HepG2 (cell line): ENCODE data around the gene EXOC3L2. TPM values are rescaled to one million over a fixed set of nuclear protein-coding genes. Genes with fewer than 3 reads are reported as not detected.

Source experiments
- DZIP1 ChIP-seq: sonication (generic); formaldehyde crosslinking; IDR thresholded peaks from 2 replicates; pipeline ENCODE4 v1.5.0; 2020; ENCODE audit warnings: mild to moderate bottlenecking, missing genetic modification reagents
- HNRNPUL1 ChIP-seq: fragments of 200-400 bp; formaldehyde crosslinking; IDR thresholded peaks from 2 replicates; pipeline ENCODE4 v1.6.1; 2017; ENCODE audit warnings: low read depth, mild to moderate bottlenecking, low read length, moderate library complexity
- KDM5A ChIP-seq: fragments of 200-600 bp; sonication (generic); IDR thresholded peaks from 2 replicates; pipeline ENCODE4 v1.7.0; 2018; ENCODE audit warnings: antibody characterized with exemption, mild to moderate bottlenecking, low read length, borderline replicate concordance
- PRMT3 ChIP-seq: sonication (generic); formaldehyde crosslinking; IDR thresholded peaks from 2 replicates; pipeline ENCODE4 v1.8.1; 2022; ENCODE audit warnings: low read depth, mild to moderate bottlenecking, moderate library complexity, missing genetic modification reagents, borderline replicate concordance
- RXRA ChIP-seq: sonication (generic); formaldehyde crosslinking; IDR thresholded peaks from 2 replicates; pipeline ENCODE4 v1.5.1; 2020; ENCODE audit warnings: missing genetic modification reagents
- SAFB2 ChIP-seq: sonication (generic); formaldehyde crosslinking; IDR thresholded peaks from 2 replicates; pipeline ENCODE4 v1.5.1; 2020; ENCODE audit warnings: missing genetic modification reagents, low read depth, mild to moderate bottlenecking, borderline replicate concordance
- SOX5 ChIP-seq: IDR thresholded peaks from 2 replicates; pipeline ENCODE4 v1.6.1; 2016; ENCODE audit warnings: borderline replicate concordance
- TAF1 ChIP-seq: sonication (generic); formaldehyde crosslinking; IDR thresholded peaks from 2 replicates; pipeline ENCODE4 v1.4.0; 2020; ENCODE audit warnings: missing genetic modification reagents
- THAP7 ChIP-seq: sonication (generic); formaldehyde crosslinking; IDR thresholded peaks from 2 replicates; pipeline ENCODE4 v1.8.1; 2023; ENCODE audit warnings: mild to moderate bottlenecking, missing genetic modification reagents
- ZFX ChIP-seq: sonication (generic); formaldehyde crosslinking; IDR thresholded peaks from 2 replicates; pipeline ENCODE4 v1.4.0; 2020; ENCODE audit warnings: mild to moderate bottlenecking, low read depth, missing genetic modification reagents, moderate library complexity
- ZNF101 ChIP-seq: sonication (generic); formaldehyde crosslinking; IDR thresholded peaks from 2 replicates; pipeline ENCODE4 v1.4.0; 2020; ENCODE audit warnings: mild to moderate bottlenecking, low read depth, missing genetic modification reagents, borderline replicate concordance
- ZNF235 ChIP-seq: sonication (generic); formaldehyde crosslinking; IDR thresholded peaks from 2 replicates; pipeline ENCODE4 v1.8.1; 2023; ENCODE audit warnings: mild to moderate bottlenecking, missing genetic modification reagents, borderline replicate concordance
- ZNF30 ChIP-seq: sonication (generic); formaldehyde crosslinking; IDR thresholded peaks from 2 replicates; pipeline ENCODE4 v1.5.0; 2020; ENCODE audit warnings: mild to moderate bottlenecking, missing genetic modification reagents
- ZNF451 ChIP-seq: sonication (generic); formaldehyde crosslinking; IDR thresholded peaks from 2 replicates; pipeline ENCODE4 v1.5.0; 2020; ENCODE audit warnings: mild to moderate bottlenecking, missing genetic modification reagents
- ZNF557 ChIP-seq: sonication (generic); formaldehyde crosslinking; IDR thresholded peaks from 2 replicates; pipeline ENCODE4 v1.4.0; 2020; ENCODE audit warnings: missing genetic modification reagents
- ZNF563 ChIP-seq: sonication (generic); formaldehyde crosslinking; IDR thresholded peaks from 2 replicates; pipeline ENCODE4 v1.8.0; 2022; ENCODE audit warnings: mild to moderate bottlenecking, moderate library complexity, missing genetic modification reagents
- ZNF619 ChIP-seq: sonication (generic); formaldehyde crosslinking; IDR thresholded peaks from 2 replicates; pipeline ENCODE4 v1.4.0; 2020; ENCODE audit warnings: mild to moderate bottlenecking, missing genetic modification reagents
- ZNF652 ChIP-seq: IDR thresholded peaks from 2 replicates; pipeline ENCODE4 v1.6.1; 2016; ENCODE audit warnings: low read depth, borderline replicate concordance
- ZNF720 ChIP-seq: sonication (generic); formaldehyde crosslinking; IDR thresholded peaks from 2 replicates; pipeline ENCODE4 v1.4.0; 2020; ENCODE audit warnings: missing genetic modification reagents
- ZNF776 ChIP-seq: sonication (generic); formaldehyde crosslinking; IDR thresholded peaks from 2 replicates; pipeline ENCODE4 v1.4.0; 2020; ENCODE audit warnings: mild to moderate bottlenecking, missing genetic modification reagents
- ZNF784 ChIP-seq: sonication (generic); formaldehyde crosslinking; IDR thresholded peaks from 2 replicates; pipeline ENCODE4 v1.5.1; 2020; ENCODE audit warnings: missing genetic modification reagents, mild to moderate bottlenecking, borderline replicate concordance
- ZUFSP ChIP-seq: sonication (generic); formaldehyde crosslinking; IDR thresholded peaks from 2 replicates; pipeline ENCODE4 v1.9.0; 2021; ENCODE audit warnings: missing genetic modification reagents, mild to moderate bottlenecking, borderline replicate concordance
- polyA plus RNA-seq, 8 experiments: library from polyadenylated mRNA; depleted of rRNA in 3 of 8; stranded (reverse) in 7 of 8; unstranded in 1 of 8; fragments of >200 nt; fragmentation: Illumina TruSeq in 4 of 8; extraction: Trizol in 4 of 8; gene quantifications; 2 replicates each; pipeline versions ENCODE4 v1.2.1 to v1.2.3, GENCODE V29; 2011 to 2016; ENCODE audit warnings: low read depth in 4 of 8, missing spikeins in 1 of 8, mixed read lengths in 1 of 8; ENCODE audit not compliant: insufficient read depth in 1 of 8
- total RNA-seq, 5 experiments: library from RNA; depleted of rRNA; stranded (reverse); fragments of >200 nt; fragmentation: Illumina TruSeq; extraction: Trizol; gene quantifications; 2 replicates each; pipeline ENCODE4 v1.2.3, GENCODE V29; 2016; ENCODE audit warnings: low read depth in 1 of 5
- TF ChIP-seq, protein P1 (sequence below): sonication (generic); formaldehyde crosslinking; IDR thresholded peaks from 2 replicates; pipeline ENCODE4 v1.4.0; 2020; ENCODE audit warnings: missing genetic modification reagents

Gene EXOC3L2
- total and polyA plus RNA-seq, 2 of the 13 experiments (the other 11 are each of a cell fraction or from before 2014, with no cell fraction given): 0.21 TPM; not detected in 1

GRCh38 chr19:45177817-45178261 is 67.4 kb downstream of the EXOC3L2 start, which contains the start of gene TRAPPC6A (continued):
- 0 out of 2 replicates have a peak, but pooled peaks have one; percentile 22 for TF ChIP-seq KDM5A
- no peak for TF ChIP-seq ZNF30 (CRISPR knock-in tag)
- no peak for TF ChIP-seq ZUFSP
- TF ChIP-seq ZNF101 (CRISPR knock-in tag): peak; percentile 41; the same call in 1 of the 2 replicates
- TF ChIP-seq ZNF720 (CRISPR knock-in tag): no peak
- TF ChIP-seq ZNF235: peak; percentile 48; the same call in 1 of the 2 replicates
- no peak; the same call in 1 of the 2 replicates for TF ChIP-seq SAFB2 (CRISPR knock-in tag)
- no peak for TF ChIP-seq HNRNPUL1
- TF ChIP-seq DZIP1 (CRISPR knock-in tag): no peak
- TF ChIP-seq ZNF776 (CRISPR knock-in tag): peak; percentile 53; the same call in 1 of the 2 replicates
- TF ChIP-seq, protein P1, sequence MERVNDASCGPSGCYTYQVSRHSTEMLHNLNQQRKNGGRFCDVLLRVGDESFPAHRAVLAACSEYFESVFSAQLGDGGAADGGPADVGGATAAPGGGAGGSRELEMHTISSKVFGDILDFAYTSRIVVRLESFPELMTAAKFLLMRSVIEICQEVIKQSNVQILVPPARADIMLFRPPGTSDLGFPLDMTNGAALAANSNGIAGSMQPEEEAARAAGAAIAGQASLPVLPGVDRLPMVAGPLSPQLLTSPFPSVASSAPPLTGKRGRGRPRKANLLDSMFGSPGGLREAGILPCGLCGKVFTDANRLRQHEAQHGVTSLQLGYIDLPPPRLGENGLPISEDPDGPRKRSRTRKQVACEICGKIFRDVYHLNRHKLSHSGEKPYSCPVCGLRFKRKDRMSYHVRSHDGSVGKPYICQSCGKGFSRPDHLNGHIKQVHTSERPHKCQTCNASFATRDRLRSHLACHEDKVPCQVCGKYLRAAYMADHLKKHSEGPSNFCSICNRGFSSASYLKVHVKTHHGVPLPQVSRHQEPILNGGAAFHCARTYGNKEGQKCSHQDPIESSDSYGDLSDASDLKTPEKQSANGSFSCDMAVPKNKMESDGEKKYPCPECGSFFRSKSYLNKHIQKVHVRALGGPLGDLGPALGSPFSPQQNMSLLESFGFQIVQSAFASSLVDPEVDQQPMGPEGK (CRISPR knock-in tag): 0 out of 2 replicates have a peak, but pooled peaks have one; percentile 42
- peak; percentile 56; the same call in 1 of the 2 replicates for TF ChIP-seq ZNF563 (CRISPR knock-in tag)
- TF ChIP-seq ZNF557 (CRISPR knock-in tag): no peak
- TF ChIP-seq ZNF451 (CRISPR knock-in tag): no peak
- no peak for TF ChIP-seq ZNF652 (CRISPR knock-in tag)
- peak; percentile 76 for TF ChIP-seq ZFX
- TF ChIP-seq TAF1 (CRISPR knock-in tag): peak; percentile 80
- TF ChIP-seq ZNF784 (CRISPR knock-in tag): no peak
- no peak for TF ChIP-seq SOX5 (CRISPR knock-in tag)
- TF ChIP-seq RXRA: peak; percentile 55; the same call in 1 of the 2 replicates
- TF ChIP-seq THAP7 (CRISPR knock-in tag): 0 out of 2 replicates have a peak, but pooled peaks have one; percentile 75
- TF ChIP-seq ZNF619 (CRISPR knock-in tag): no peak
- TF ChIP-seq PRMT3 (CRISPR knock-in tag): no peak
